GM03348 (cell line): Measurements from ENCODE around the gene ELP1.
"Not testable (repeated sequence)": the region's sequence is repeated elsewhere in the genome, so short reads cannot be mapped to it uniquely, and the experiment has no call there.

Experiments
- DNase-seq: peaks from one replicate; pipeline ENCODE4 v3.0.0; 2012; ENCODE audit warnings: low spot score

Gene ELP1

GRCh38 chr9:108933231-108933717 lies 650 bp downstream of the ELP1 start:
- peak; percentile 36 for DNase-seq

- DNase-seq = no peak
Measured at GRCh38 chr9:108928386-108928785, 5.5 kb downstream of the ELP1 start.

GRCh38 chr9:108924466-108924865 lies 9.5 kb downstream of the ELP1 start:
- DNase-seq = no peak

DNA sequence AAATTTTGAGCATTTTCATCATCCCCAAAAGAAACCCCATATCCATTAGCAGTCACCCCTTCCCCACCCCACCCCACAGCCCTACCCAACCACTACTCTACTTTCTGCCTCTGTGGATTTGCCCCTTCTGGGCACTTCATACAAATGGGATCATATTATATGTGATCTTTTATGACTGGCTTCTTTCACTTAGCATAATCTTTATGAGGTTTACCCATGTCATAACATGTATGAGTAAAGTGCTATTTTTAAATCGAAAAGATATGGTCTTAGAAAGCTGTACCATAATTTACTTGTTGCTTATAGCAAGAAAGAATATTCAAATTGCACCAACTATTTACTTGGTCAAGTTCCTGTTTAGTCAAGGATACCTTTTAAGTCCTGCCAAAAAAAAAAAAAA lies 12.7 kb downstream of the ELP1 start:
- DNase-seq = no peak

DNA sequence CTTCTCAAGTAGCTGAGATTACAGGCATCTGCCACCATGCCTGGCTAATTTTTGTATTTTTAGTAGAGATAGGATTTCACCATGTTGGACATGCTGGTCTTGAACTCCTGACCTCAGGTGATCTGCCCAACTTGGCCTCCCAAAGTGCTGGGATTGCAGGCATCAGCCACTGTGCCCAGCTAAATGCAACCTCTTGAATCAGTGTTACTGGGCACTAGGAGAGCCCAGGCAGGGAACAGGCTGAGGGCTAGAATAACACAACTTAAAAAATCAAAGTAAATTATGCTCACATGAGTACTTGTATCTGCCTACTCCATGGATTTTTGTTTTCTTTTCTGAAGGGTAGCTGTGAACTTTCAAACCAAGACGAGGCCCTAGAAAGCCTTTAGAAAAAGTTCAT lies 13.5 kb downstream of the ELP1 start:
- DNase-seq = not testable (repeated sequence)

DNA sequence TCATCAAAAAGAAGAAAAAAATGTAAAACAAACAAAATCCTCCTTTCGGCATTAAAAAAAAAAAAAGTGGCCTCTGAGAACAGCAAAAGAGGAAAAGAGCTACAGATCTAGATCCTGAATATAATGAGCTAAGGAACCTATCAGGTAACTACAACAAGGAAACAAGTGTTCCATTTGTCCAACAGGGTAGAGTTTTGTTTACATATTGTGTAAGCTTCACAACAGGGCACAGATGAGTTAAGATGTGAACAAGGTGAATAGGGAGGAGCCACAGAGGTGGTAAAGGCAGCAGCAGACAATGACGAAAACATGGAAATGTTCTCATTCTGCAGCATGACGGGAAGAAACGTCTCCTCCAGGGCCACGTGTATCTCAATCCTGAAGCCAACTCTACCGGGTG lies 14.4 kb downstream of the ELP1 start:
- DNase-seq = no peak

DNA sequence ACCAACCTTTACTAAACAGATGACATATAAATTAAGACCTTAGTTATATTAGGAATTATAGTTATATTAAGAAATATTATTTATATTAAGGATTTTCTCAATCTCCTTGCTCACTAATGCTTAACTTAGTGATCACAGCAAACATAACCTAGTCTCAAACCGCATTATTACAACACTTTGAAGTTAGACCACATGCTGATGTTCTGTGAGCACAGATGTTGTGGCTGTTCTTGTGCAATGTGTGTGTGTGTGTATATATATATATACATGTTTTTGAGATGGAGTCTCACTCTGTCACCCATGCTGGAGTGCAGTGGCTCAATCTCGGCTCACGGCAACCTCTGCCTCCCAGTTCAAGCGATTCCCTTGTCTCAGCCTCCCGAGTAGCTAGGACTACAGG lies 20.5 kb downstream of the ELP1 start:
- no peak for DNase-seq

DNA sequence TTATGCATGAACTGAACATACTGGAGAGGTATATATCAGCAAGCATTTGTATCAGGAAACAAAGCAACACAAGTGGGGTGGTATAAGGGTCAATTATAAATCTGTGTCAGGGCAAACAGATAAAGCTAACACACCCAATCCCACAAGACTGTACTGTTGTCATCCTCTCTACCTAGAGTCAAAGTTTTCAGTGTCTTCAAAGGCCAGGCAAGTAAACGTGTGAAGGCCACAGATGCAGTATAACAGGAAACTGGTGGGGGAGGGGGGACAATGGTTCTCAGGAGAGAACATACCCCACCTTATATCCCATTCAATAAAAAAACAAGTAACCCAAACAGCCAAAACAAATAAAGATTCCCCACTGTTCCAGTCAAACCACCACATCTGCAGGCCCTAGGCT lies 22.1 kb downstream of the ELP1 start:
- DNase-seq = no peak

DNA sequence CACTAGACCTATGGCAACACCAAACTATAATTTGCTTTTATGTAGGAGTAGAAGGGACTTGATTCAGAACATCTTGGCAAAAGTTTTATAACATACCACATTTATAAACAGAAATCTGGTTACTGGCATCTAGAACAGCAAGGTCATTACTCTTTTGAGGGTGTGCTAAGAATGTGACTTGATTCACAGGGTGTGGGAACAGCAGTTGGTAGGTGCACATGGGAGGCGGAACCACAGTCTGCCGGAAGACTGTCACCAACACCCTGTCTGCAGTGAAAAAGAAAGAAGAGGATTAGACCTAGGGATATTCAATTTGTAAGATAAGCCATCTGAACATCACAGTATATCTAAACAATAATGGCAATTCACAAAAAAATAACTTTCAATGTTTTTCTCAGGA lies 23.0 kb downstream of the ELP1 start:
- no peak for DNase-seq

GRCh38 chr9:108910402-108910801 lies 23.5 kb downstream of the ELP1 start:
- no peak for DNase-seq

DNA sequence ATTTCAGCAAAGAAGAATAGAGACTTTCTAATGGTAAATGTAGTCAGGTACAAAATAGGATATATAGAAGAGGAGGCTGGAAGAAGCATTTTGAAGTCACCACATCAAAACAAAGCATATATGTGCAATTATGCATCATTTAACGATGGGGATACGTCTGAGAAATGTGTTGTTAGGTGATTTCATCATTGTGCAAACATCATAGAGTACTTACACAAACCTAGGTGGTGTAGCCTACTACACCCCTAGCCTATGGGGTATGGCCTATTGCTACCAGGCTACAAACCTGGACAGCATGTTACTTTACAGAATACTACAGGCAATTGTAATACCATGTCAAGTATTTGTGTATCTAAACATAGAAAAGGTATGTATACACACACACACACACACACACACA lies 28.4 kb downstream of the ELP1 start:
- no peak for DNase-seq

DNA sequence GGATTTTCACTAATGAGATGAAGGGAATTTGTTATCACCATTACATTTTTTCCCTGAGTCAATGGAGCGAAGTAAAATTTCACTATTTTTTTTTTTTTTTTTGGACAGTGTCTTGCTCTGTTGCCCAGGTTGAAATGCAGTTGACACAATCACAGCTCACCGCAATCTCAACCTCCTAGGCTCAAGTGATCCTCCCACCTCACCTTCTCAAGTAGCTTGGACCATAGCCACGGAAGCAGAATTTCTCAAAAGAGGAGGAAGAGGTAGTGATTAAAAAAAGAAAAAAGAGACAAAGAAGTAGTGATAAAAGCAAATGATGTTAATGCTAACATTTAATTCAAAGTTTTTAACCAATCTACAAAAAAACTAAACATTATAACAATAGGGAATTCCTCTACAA lies 29.8 kb downstream of the ELP1 start:
- no peak for DNase-seq

GRCh38 chr9:108903420-108904103 lies 30.4 kb downstream of the ELP1 start:
- DNase-seq = no peak

DNA sequence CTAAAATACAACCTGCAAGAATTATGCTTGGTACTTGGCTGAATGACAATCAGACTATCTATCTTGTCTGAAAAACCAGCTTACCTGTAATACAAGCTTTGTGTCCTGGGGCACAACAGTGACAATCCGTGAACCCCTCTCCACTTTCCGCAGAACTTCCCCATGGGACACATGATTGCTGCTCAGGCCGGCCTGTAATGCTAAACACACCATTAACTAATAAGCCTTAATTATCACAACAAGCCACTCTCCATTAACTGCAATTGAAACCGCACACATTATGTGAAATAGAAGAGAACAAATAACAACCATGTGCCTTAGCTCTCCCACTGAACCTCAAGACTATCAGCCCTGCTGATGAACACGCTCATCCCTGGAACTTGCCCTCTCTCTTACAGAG lies 33.7 kb downstream of the ELP1 start:
- no peak for DNase-seq

GRCh38 chr9:108899023-108899695 lies 34.8 kb downstream of the ELP1 start:
- not testable (repeated sequence) for DNase-seq

- DNase-seq = no peak
Measured at GRCh38 chr9:108897324-108898096, 36.4 kb downstream of the ELP1 start.

DNA sequence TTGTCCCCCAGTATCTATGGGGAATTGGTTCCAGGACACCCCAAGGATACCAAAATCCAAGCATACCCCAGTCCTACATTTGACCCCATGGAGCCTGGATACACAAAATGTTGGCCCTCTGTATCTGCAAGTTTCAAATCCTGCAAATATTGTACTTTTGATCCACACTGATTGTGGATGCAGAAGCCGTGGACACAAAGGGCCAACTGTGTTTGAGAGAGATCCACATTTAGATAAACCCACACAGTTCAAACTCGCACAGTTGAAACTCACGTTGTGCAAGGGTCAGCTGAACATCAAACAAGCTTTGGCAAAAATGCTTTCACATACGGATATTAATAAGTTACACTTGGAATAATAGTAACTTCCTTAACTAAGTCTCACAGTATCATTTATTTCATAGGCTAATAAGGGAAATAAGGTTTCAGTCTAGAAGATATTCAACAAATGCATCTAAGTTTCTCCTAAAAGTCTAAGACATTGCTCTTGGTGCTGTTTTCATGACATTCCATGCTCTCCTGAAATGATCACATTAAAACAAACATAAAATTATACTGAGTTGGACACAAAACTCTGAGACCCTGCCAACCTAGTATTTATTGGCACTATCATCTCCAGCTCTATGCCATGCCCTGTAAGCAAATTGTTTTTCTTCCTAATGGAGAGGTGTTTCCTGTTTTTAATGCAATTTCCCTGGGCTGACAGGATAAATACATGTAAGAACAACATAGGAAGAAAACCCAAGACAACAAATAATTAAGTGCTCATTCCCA lies 39.5 kb downstream of the ELP1 start:
- DNase-seq = no peak

DNA sequence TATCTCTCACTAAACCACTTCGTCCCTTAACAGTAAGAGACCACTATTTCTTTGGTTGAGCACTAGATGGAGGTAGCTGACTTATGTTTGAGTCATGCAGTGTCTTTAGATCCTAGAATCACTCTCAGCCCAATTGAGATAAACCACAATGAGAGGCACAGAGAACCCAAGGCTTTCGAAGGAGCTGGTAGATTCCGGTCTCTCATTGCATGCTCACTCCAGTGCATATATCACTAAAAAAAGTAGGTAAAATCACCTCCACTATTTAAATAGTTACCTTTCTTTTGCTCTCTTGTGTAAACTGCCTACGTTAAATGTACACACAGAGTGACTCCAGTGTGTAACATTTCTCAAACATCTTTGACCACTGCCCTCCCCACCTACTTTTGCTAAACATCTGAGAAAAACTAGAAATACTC lies 44.3 kb downstream of the ELP1 start:
- DNase-seq = peak; percentile 10

- DNase-seq = not testable (repeated sequence)
Measured at GRCh38 chr9:108886594-108887271, 47.2 kb downstream of the ELP1 start.

- peak; percentile 28 for DNase-seq
Measured at GRCh38 chr9:108885643-108886348, 48.1 kb downstream of the ELP1 start.

GRCh38 chr9:108884701-108885100 lies 49.2 kb downstream of the ELP1 start:
- DNase-seq = no peak
